Spleen (tissue), 11 donors: ENCODE measurements around the gene TMEM40. TPM values are rescaled to one million over a fixed set of nuclear protein-coding genes. Genes with fewer than 3 reads are reported as not detected.

ENCODE experiments used
- DNase-seq: peaks from one replicate; pipeline ENCODE4 v3.0.0-alpha.2; 2020
- H3K27ac ChIP-seq, 8 donors: fragments of 200-600 bp; sonication (generic) in 7 of 8; 1 replicate in 4 of 8; 2 replicates in 4 of 8; pipeline versions ENCODE4 v1.5.0 to v1.8.0; 2016 to 2021; ENCODE audit warnings: inconsistent platforms in 4 of 8, mild to moderate bottlenecking in 4 of 8, moderate library complexity in 1 of 8
- H3K27me3 ChIP-seq, 7 donors: fragments of 200-600 bp; sonication (generic) in 6 of 7; replicated peaks in 1 of 7; 1 replicate in 4 of 7; 2 replicates in 3 of 7; pipeline versions ENCODE4 v1.5.0 to v1.8.0; 2016 to 2021; ENCODE audit warnings: inconsistent platforms in 3 of 7, mild to moderate bottlenecking in 1 of 7
- H3K36me3 ChIP-seq, 6 donors: fragments of 200-600 bp; sonication (generic) in 5 of 6; 1 replicate in 4 of 6; 2 replicates in 2 of 6; pipeline versions ENCODE4 v1.5.0 to v1.8.0; 2016 to 2021; ENCODE audit warnings: inconsistent platforms in 2 of 6
- H3K4me1 ChIP-seq, 6 donors: fragments of 200-600 bp; sonication (generic) in 5 of 6; 1 replicate in 3 of 6; 2 replicates in 3 of 6; pipeline versions ENCODE4 v1.5.0 to v1.8.0; 2016 to 2021; ENCODE audit warnings: inconsistent platforms in 3 of 6
- H3K4me3 ChIP-seq, 8 donors: fragments of 200-600 bp; sonication (generic) in 7 of 8; 1 replicate in 4 of 8; 2 replicates in 4 of 8; pipeline versions ENCODE4 v1.5.0 to v1.8.0; 2016 to 2021; ENCODE audit warnings: inconsistent platforms in 4 of 8, mild to moderate bottlenecking in 4 of 8, moderate library complexity in 2 of 8
- H3K9me3 ChIP-seq, 8 donors: fragments of 200-600 bp; sonication (generic) in 7 of 8; 1 replicate in 4 of 8; 2 replicates in 4 of 8; pipeline versions ENCODE4 v1.5.0 to v1.8.0; 2016 to 2021; ENCODE audit warnings: inconsistent platforms in 4 of 8
- POLR2A ChIP-seq, 3 donors: fragments of 450-650 bp; IDR thresholded peaks; one replicate each; pipeline ENCODE4 v1.5.1; 2017; ENCODE audit warnings: antibody characterized with exemption in 3 of 3, mild to moderate bottlenecking in 1 of 3
- POLR2AphosphoS5 ChIP-seq, 3 donors: sonication (generic); formaldehyde crosslinking; IDR thresholded peaks; one replicate each; pipeline ENCODE4 v1.5.1; 2017; ENCODE audit warnings: antibody characterized with exemption in 3 of 3
- WGBS, 5 donors: extraction: QIAGEN DNeasy Blood & Tissue Kit in 3 of 5; methylation state at CpG; one replicate each; pipeline versions ENCODE4 v1.1.5 to v1.1.7; 2013 to 2018; 5-methylcytosine and 5-hydroxymethylcytosine counted together
- intact Hi-C: fragments of 100-400 bp; cut with DNase I; formaldehyde crosslinking; loops from one replicate; pipeline ENCODE4 v1.15.0; 2023; ENCODE audit warnings: low total_unique reads
- polyA plus RNA-seq, 3 donors: library from polyadenylated mRNA; stranded (reverse); fragments of 200-250 nt; gene quantifications; one replicate each; pipeline ENCODE4 v1.2.1, GENCODE V29; 2013
- total RNA-seq, 7 donors: library from RNA; depleted of rRNA in 3 of 7; stranded (reverse); fragments of >200 nt in 3 of 7; fragmentation: NEBNext Ultra II Directional in 4 of 7; extraction: Animal tissue kit (Norgen Biotek cat#: 25700) in 4 of 7; gene quantifications; one replicate each; pipeline versions ENCODE4 v1.1.0 to v1.2.1, GENCODE V29; 2016 to 2021
- TF ChIP-seq, protein P1 (sequence below), 11 experiments: fragments of 200-600 bp in 7 of 11; fragments of 450-650 bp in 4 of 11; sonication (generic) in 4 of 11; IDR thresholded peaks in 8 of 11; conservative IDR thresholded peaks in 3 of 11; 1 replicate in 7 of 11; 2 replicates in 4 of 11; pipeline versions ENCODE4 v1.4.0 to v1.8.0; 2016 to 2021; ENCODE audit warnings: antibody characterized with exemption in 11 of 11, inconsistent platforms in 4 of 11, mild to moderate bottlenecking in 1 of 11
- donor health status: healthy with polysubstance abuse.
- donor health status: DM: no; HTN: no; CAD: no; lungs with moderate emphysema.
- donor health status: DM: no; HTN: no; CAD: no.
- donor health status: Bipolar disorder and iron deficiency.
- donor health status: healthy.
- donor health status: DM: no; HTN: no; CAD: no.
- donor health status: DM: yes; HTN: yes; CAD: no.

Gene TMEM40
- total and polyA plus RNA-seq, 10 donors = 0.29 to 3.8 (median 2.0) TPM

GRCh38 chr3:12700800-12701199 is 58.3 kb downstream of the TMEM40 start:
- WGBS, 5 donors = 78 to 87% (median 85%) methylated on average over 2 of the region's 2 CpGs
- Histone ChIP-seq H3K4me3 (no peak overlapping the region), H3K4me1 (no peaks in the 10 kb centered on the region), H3K9me3 (no peaks in the 10 kb centered on the region), H3K36me3 (no peaks in the 10 kb centered on the region), H3K27ac (no peak overlapping the region), H3K27me3 (no peaks in the 10 kb centered on the region)
- DNase-seq = no peak
- no peak for TF ChIP-seq POLR2AphosphoS5 (IDR thresholded peaks at IDR 0.05)
- TF ChIP-seq POLR2A (IDR thresholded peaks at IDR 0.05) = no peak
- TF ChIP-seq, protein P1, sequence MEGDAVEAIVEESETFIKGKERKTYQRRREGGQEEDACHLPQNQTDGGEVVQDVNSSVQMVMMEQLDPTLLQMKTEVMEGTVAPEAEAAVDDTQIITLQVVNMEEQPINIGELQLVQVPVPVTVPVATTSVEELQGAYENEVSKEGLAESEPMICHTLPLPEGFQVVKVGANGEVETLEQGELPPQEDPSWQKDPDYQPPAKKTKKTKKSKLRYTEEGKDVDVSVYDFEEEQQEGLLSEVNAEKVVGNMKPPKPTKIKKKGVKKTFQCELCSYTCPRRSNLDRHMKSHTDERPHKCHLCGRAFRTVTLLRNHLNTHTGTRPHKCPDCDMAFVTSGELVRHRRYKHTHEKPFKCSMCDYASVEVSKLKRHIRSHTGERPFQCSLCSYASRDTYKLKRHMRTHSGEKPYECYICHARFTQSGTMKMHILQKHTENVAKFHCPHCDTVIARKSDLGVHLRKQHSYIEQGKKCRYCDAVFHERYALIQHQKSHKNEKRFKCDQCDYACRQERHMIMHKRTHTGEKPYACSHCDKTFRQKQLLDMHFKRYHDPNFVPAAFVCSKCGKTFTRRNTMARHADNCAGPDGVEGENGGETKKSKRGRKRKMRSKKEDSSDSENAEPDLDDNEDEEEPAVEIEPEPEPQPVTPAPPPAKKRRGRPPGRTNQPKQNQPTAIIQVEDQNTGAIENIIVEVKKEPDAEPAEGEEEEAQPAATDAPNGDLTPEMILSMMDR (IDR thresholded peaks at IDR 0.05 in 8 of 11, conservative IDR thresholded peaks at IDR 0.05 in 3 of 11) = no peak
- intact Hi-C loops = no loop called here

DNA sequence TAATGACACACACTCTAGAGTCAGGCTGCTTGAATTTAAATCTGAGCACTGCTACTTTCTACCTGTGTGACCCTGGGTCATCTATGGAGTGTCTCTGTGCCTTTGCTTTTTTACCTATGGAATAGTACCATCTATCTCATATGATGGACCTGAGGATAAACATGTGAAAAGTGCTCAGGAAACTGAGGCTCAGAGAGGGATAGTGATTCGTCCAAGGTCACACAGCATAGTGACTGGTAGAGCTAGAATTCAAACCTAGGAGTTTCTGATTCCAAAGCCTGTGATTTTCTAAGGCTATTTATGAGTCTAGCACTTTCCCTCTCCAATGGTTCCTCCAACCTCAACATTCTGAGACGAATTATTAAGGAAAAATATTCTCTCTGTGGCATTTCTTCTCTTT is 63.1 kb downstream of the TMEM40 start:
- Histone ChIP-seq H3K4me3 (no peak overlapping the region), H3K27ac (peak overlapping the region in 1 of 8 donors; percentile 55), H3K9me3 (no peaks in the 10 kb centered on the region), H3K4me1 (no peaks in the 10 kb centered on the region), H3K27me3 (no peaks in the 10 kb centered on the region), H3K36me3 (no peaks in the 10 kb centered on the region)
- intact Hi-C loops = no loop called here
- TF ChIP-seq, protein P1 (IDR thresholded peaks at IDR 0.05 in 8 of 11, conservative IDR thresholded peaks at IDR 0.05 in 3 of 11) = no peak
- no peak for TF ChIP-seq POLR2A (IDR thresholded peaks at IDR 0.05)
- TF ChIP-seq POLR2AphosphoS5 (IDR thresholded peaks at IDR 0.05) = no peak
- DNase-seq = no peak
- WGBS, 5 donors = 61 to 88% (median 80%) methylated on average over 2 of the region's 2 CpGs

GRCh38 chr3:12695112-12695511 is 63.9 kb downstream of the TMEM40 start:
- intact Hi-C loops = no loop called here
- Histone ChIP-seq H3K27me3 (no peaks in the 10 kb centered on the region), H3K9me3 (no peaks in the 10 kb centered on the region), H3K27ac (no peak overlapping the region), H3K4me3 (no peak overlapping the region), H3K36me3 (no peaks in the 10 kb centered on the region), H3K4me1 (no peaks in the 10 kb centered on the region)
- WGBS, 5 donors = 88 to 98% (median 94%) methylated on average over 3 of the region's 3 CpGs
- no peak for DNase-seq
- TF ChIP-seq, protein P1 (IDR thresholded peaks at IDR 0.05 in 8 of 11, conservative IDR thresholded peaks at IDR 0.05 in 3 of 11) = no peak
- no peak for TF ChIP-seq POLR2A (IDR thresholded peaks at IDR 0.05)
- TF ChIP-seq POLR2AphosphoS5 (IDR thresholded peaks at IDR 0.05) = no peak

DNA sequence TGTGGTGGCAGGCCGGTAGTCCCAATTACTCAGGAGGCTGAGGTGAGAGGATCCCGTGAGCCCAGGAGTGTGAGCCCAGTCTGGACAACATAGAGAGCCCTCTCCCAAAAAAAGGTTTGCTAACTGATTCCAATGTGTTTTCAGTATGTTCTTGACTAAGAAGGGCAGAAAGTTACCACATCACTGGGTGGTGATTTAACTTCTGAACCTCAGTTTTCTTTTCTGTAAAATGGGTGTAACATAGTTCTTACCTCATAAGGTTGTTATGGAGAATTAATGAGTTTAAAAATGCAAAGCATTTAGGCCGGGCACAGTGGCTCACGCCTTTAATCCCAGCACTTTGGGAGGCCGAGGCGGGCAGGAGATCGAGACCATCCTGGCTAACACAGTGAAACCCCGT is 66.6 kb downstream of the TMEM40 start:
- intact Hi-C loops = no loop called here
- TF ChIP-seq POLR2AphosphoS5 (IDR thresholded peaks at IDR 0.05) (no peak), POLR2A (IDR thresholded peaks at IDR 0.05) (no peak)
- TF ChIP-seq, protein P1 (IDR thresholded peaks at IDR 0.05 in 8 of 11, conservative IDR thresholded peaks at IDR 0.05 in 3 of 11) = no peak
- WGBS, 5 donors = 91 to 97% (median 95%) methylated on average over 8 of the region's 8 CpGs

More for the DNA sequence above, 66.6 kb downstream of the TMEM40 start:
- no peaks in the 10 kb centered on the region for H3K9me3 ChIP-seq
- no peaks in the 10 kb centered on the region for H3K36me3 ChIP-seq
- no peak for DNase-seq
- no peak overlapping the region for H3K27ac ChIP-seq
- H3K4me1 ChIP-seq = no peaks in the 10 kb centered on the region
- no peak overlapping the region for H3K4me3 ChIP-seq
- H3K27me3 ChIP-seq = peaks cover 0 to 5% (median 0%) of the 10 kb centered on the region in 7 donors
